Activated naive CD4-positive, alpha-beta T cell (primary cell): ENCODE measurements around the gene LMX1A.

Experiments
- DNase-seq, 4 experiments: peaks; one replicate each; lab custom pipeline; 2025; lab: John Stamatoyannopoulos, UW

LMX1A gene

DNA sequence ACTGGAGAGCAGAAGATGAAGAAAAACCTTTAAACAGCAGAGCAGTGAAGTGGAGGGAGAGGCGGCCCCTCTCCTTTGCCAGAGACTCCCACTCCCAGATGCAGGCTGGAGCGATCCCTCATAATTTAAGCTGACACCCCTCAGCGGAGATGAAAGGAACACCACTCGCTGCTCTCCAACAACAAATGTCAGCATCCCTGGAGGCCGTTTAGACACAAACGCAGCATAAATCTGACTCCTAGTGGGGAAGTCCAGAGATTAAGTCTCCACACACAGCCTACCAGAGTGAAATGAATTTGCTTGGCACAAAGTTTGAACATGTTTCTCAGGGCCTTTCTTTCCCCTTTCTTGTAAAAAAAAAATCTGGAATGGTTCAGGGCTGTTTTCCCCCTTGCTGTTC lies 137.8 kb downstream of the LMX1A start:
- DNase-seq = no peak

DNA sequence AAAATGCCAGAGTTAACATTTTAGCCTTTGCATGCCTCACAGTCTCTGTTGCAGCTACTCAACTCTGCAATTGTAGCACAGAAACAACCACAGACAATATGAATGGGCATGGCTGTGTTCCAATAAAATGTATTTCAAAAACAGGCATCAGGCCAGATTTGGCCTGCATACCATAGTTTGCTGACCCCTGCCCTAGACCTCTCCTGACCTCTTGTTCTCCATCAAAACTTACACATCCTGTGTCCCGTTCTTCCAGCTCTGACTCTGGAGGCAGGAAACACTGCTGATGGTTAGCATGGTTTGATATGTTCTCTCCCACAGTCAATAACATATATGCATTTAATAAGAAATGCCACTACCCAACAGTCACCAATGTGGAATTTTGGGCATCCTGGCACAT lies 138.6 kb downstream of the LMX1A start:
- no peak for DNase-seq

DNA sequence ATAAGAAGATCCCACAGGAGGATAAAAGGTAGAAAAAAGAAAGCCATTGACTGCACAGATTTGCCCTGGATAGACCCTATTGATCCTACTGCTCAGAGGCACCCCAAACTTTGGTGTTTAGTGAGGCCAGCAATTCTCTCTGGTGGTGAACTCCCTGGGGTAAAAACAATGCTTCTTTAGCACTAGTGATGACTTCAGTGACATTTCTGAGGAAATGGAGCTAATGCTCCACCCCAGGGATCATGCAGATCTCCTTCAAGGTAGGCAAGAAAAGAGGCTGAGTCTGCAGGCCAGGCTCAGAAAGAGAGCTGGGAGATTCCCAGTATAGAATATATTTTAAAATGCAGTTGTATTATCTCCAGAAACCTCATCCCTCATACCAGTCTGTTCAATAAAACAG lies 140.3 kb downstream of the LMX1A start:
- DNase-seq = no peak

DNA sequence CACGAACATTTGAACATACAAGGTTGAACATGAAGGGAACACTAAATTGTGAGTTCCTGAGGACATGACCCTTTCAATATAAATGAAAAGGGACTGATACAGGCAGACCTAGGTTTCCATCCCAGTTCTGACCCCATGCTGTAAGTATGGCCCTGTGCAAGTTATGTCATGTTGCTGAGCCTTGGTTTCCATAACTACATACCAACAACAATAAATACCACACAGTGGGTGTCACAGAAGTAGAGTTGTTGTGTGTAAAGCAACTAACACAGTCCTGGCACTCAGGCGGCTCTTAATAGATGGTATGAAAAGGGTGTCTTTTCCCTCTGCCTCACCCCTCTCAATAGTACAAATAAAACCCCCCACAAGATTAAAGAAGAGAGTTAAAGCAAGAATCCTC lies 140.8 kb downstream of the LMX1A start:
- DNase-seq = no peak

DNA sequence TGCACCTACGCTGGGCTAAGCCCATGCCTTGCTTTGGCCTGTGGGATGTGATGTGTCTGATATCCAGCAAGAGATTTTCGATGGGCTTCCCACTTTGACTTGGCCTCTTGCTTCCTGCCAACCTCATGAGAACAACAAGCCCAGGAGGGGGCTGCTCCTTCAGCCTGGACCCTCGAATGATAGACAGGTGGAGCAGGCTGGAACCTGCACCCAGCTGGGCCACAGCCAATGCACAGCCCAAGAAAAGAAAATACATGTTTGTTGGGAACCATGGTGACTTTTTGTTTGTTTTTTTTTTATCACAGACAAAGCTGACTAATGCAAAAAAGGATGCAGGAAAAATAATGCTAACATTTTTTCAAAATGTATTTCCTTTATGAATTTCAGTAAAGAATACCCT lies 144.3 kb downstream of the LMX1A start:
- no peak for DNase-seq

DNA sequence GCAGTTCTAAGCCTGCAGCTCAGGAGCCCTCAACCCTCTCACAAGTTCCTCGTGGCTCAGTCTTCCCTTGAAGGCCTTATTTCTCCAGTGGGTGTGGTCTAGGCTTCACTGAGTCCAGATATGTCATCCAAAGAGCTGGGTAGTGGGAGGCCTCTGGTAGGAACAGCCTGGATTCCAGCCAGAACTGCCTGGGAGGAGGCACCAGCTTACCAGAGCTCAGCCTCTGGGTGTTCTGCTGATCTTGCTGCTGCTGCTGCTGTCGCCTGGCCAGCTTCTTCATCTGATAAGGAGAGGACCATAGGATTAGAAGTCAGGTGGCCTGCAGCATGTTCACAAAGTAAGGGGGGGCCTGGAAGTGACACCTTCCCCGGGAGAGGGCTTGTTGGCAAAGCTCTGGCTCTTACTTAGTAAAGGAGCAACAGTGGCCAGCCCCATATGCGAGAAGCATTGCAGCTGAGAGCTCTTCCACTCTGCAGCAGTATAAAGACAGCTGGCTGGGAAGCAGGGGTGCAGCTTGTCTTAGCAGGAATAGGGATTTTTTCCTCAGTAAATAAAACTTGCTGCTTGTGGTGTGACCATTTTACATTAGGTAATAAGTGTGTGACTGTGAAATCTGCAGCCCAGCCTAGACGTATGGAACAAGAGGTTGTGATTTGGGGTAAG lies 148.5 kb downstream of the LMX1A start:
- DNase-seq = no peak

DNA sequence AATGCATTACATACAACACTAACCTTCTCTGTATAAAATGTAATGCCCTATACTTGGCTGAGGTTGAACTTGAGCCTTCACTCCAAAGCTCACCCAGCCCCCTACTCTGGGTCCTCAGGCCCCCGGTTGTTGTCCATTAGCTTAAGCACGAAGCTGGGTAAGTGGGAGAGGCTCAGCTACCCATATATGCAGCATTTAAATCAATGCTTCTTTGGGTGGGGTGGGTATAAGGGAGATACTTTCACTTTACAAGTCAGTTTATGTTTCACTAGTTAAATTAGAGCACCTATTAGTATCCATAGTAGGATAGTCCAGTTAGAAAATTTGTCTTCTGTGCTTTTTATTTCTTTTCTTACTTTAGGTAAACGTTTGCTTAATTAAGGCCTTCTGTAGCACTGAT lies 151.4 kb downstream of the LMX1A start:
- DNase-seq = no peak

DNA sequence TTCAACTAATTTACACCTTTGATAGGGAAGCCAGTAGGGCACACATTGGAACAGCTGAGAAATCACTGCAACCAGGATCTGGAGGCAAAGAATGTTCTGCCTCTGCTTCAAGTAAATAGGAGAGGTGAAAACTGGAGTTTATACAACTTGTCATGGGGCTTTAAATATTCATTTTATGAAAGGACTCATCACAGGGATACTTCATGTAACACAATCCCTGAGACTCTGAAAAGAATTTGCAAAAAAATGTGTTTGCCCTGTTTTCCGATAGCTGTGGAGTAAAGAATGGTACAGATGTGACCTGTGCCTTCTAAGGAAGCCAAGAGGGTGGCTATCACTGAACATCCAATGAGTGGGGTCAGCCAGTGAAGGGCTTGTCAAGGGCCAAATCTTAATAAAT lies 152.0 kb downstream of the LMX1A start:
- no peak for DNase-seq

DNA sequence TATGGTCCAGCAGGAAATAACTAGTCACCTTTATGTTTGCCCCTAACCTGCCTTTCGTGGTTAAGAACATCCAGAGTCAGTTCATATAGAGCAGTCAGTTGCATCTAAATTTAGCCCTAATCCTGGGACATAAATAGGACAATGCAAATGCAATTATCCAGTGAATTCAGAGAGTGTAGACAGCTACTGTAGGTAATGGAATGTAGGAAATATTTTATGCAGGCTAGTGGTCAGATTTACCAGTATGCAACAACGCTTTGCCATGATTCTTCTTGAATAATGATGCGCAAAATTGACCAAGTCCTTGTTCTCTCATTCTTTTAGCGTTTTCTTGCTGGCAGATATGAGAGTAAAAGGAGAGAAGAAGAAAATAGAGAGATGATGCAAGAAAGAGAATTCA lies 165.4 kb downstream of the LMX1A start:
- DNase-seq = no peak

DNA sequence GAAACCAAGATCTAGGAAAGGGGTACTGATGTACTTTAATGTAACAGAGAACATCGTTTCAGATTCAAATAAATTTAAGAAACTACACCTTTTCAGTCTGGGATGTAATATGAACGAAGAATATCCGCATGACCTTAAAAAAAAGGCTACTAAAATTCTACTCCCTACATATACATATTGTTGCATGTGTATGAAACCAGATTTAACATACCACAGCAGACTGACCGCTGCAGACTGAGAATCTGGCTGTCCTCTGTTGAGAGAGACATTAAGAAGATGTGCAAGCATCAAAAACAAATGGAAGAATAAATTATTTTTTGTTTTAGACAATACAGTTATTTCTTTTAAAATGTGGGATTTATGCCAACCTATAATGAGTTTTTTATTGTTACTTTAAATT lies 166.6 kb downstream of the LMX1A start:
- DNase-seq = no peak

DNA sequence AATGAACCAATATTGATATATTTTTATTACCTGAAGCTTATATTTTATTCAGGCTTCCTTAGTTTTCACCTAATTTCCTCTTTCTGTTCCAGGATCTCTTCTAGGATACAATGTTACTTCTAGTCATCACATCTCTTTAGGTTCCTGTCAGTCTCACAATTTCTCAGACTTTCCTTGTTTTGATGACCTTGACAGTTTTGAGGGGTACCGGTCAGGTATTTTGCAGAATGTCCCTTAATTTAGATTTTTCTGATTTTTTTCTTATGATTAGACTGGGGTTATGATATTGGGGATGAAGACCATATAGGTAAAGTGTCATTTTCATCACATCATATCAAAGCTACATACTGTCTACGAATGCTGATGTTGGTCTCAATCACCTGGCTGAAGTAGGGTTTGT lies 167.5 kb downstream of the LMX1A start:
- no peak for DNase-seq

DNA sequence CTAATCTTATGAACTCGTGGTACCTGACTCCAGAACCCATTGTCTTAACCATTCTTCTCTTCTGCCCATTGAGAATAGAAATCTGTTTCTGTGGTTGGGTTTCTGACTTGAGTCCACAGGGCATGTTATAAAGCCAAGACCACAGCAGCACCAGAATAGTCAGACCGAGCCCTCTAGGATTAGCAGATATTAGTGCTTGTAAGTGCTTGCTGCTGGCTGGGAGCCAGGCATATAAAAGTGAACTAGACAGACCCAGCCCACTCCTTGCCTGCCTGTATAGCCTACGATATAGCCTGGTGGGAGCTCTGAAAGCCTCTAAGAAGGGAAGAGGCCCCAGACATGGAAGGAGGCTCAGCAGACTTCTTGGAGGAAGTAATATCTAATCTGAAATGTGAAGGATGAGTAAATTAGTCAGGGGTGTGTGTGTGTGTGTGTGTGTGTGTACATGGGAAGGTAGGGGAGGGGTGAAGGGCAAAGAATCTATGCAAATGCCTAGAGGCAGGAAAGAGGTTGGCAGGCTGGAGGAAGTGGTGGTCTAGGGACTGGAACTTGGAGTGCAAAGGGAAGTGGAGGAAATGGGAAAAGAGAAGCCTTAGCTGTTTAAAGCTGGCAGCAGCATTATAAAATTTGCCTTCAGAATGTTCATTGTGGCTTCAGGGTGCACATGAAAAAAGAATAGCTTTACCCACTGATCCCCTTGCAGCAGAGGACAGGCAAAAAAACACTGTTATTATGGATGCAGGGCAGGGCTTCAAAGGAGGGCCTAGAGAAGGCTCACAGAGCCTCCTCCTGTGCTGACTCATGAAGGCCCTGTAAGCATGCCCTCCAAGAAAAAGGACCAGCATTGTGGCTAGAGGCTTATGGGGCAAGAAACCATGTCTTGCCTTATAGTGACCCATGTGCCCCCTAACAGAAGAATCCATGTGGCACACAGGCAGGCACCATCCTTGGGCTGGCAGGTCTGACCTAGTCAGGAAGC lies 169.2 kb downstream of the LMX1A start:
- DNase-seq = no peak

DNA sequence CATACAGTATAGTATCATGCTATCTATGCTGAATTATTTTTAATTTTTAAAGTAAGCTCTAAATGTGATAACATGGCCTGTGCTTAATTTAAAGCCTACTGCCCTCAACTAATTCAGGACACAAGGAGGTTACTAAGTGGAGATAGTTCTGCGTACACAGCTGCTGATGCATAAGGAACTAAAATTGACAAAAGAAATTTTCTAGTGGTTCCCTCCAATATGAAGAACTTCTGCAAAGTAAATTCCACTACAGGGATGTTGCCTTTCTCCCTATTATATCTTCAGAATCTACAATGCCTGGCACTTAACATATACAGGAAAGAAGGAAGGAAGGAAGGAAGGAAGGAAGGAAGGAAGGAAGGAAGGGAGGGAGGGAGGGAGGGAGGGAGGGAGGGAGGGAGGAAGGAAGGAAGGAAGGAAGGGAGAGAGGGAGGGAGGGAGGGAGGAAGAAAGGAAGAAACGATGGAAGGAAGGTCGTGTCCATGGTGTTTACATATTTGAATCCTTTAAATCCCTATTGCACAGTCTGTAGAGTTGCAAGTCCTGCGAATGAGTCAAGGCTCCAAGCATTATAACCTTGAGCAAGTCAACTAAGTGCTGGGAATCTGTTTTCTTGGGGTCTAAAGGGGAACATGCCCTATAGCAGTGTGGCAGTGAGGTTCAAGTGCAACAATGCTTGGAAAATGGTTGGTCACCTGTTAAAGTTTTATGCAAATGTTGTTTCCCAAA lies 171.2 kb downstream of the LMX1A start:
- no peak for DNase-seq

DNA sequence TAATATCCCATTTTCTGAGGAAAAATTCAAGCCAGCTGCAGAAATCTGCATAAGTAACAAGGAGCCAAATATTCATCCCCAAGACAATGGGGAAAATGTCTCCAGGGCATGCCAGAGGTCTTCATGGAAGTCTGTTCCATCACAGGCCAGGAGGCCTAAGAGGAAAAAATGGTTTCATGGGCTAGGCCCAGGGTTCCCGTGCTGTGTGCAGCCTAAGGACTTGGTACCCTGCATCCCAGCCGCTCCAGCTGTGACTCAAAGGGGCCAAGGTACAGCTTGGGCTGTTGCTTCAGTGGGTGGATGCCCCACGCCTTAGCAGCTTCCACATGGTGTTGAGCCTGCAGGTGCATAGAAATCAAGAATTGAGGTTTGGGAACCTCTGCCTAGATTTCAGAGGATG lies 173.5 kb downstream of the LMX1A start:
- DNase-seq = no peak

DNA sequence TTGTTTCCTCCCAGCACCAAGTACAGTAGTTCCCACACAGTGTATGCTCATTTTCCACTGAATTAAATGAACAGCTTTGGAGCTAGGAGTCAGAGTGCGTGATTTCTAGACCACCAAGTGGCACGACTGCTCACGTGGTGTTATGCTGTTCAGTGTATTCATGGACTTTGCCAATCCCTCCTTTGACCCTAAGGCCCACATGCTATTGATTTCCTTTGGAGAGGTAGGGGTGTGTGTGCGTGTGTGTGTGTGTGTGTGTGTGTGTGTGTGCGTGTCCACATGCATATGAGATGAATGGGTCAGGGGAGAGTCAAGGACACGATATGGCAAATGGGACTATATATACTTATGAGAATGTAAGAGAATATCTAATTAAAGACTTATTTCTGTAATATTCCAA lies 177.2 kb downstream of the LMX1A start:
- no peak for DNase-seq

DNA sequence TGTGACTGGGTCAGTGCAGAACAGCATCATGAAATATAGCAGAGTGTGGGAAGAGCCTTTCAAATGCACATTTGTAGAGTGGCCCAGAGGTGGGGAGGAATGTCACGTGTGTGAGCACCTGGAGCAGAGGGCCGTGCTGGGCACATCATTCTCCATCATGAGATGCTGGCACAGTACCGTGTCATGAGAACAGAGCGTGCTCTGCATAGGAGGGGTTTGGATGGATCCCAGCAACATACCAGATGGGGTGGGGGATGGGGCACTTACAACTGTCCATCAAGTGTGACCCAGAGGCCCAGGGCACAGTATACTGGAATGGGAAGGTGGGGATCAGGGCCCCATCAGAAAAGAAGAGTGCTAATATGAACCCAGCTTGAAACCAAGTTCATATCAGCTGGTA lies 182.0 kb downstream of the LMX1A start:
- DNase-seq = no peak

DNA sequence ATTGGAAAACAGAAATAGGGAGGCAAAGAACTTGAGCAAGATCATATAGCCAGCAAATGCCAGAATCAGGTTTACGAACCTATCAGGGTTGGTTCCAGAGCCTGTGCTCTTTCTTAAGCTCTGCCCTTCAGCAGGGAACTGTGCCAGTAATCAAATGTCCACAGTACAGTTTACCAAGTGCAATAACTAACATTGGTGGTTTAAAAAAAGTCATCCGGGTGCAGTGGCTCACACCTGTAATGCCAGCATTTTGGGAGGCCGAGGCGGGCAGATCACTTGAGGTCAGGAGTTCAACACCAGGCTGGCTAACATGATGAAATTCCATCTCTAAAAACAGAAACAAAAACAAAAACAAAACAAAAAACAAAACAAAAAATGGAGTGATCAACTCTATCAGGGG lies 182.7 kb downstream of the LMX1A start:
- DNase-seq = no peak

DNA sequence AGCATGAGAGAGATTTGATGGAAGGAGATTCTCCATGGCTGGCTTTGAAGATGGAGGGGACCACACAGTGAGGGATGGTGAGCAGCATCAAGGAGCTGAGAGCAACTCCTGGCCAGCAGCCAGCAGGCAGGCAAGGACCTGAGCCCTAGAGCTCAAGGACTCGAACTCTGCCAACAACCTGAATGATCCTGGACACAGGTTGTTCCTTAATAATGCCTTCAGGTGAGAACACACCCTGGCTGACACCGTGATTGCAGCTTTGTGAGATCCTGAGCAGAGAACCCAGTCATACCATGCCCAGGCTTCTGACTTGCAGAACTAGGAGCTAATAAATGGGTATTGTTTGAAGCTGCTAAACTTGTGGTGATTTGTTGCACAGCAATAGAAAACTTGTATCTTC lies 183.1 kb downstream of the LMX1A start:
- DNase-seq = no peak

DNA sequence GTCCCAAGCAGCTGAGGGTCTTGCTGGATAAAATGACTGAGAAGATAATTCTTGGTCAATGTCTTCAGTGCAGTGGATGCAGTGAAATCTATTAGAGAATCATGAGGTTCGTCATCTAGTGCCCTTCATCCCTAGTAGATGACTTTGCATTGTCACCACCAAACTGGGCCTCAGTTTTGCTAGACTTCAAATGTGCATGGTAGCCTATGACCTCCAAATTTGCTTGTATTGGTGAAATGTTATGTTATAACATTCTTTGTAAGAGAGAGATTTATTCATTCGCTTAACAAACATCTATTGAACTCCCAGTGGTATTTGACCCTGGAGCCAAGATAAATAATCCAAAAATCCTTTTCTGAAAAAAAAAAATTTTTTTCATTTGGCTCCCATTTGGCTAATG lies 183.8 kb downstream of the LMX1A start:
- DNase-seq = no peak

DNA sequence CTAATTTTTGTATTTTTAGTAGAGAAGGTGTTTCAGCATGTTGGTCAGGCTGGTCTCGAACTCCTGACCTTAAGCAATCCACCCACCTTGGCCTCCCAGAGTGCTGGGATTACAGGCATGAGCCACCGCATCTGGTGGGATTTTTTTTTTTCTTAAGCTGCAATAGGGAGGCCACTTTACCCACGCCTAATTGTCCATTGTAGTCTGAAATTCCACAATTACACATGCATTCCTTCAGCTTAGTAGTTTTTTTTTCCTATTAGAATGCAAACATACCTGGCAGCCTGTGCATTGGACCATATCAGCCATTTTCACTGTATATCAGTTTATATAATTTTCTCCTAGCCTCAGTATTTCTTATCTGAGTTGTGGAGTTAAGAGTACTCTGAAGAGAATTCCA lies 186.8 kb downstream of the LMX1A start:
- no peak for DNase-seq

DNA sequence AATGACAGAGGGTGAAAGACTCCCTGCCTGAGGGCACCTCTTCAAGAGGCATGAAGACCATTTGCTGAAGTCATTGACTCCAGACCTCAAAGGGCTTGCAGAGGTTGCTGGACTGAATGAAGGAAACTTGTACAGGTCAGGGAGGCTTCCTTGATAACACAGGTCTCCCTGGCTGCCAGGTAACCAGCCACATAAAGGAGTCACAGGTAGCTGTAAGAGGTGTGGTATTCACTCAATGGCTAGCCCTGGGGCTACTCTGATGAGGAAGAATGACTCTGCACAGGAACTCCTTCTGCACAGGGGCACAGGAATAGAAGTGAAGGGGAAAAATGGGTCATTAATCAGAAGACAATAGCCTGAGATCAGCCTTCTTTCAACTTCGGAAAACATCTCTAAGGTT lies 187.5 kb downstream of the LMX1A start:
- no peak for DNase-seq

DNA sequence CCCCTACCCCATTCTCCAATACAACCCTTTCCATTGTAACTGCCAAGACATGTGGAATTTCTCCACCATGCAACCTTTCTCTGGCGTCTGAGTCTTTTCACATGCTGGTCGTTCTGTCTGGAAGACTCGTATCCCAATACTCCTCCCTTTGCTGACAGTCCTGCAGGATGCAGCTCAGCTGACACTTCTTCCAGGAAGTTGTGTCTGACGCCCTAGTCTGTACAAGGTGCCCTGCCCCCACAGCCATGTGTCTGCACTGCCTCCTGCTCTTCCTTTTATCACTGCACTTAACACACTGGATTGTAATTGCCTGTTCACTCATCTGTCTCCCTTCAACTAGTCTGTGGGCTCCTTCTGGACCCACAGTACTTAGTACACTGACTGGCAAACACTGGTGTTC lies 188.0 kb downstream of the LMX1A start:
- DNase-seq = no peak

DNA sequence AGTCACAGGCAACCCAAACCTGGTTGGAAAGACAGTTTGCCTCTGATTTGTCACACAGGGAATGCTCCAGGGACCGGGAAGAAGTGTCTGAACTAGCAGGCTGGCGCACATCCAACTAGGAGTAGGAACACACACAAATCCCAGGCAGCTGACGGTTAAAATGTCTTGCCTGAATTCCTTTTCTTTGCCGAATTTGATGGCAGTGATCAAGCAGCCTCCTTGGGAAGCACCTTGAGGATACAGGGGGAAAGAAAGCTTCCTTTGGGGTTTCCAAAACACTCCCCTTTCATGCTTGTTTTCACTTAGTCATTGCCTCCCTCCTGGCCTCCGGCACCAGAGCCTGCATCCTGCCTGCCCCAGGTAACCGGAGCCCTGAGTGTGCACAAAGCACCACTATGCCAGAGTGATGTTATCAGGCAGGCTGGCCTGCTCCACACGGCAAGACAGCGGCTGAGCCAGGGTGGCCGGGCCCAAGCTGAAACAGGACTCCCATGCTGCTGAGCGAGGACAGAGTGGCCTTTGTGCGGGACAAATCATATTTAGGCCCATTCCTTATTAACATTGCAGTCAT lies 193.8 kb downstream of the LMX1A start:
- no peak for DNase-seq
